Breast epithelium (tissue), 3 donors: Measurements from ENCODE around the gene RTKN2.

ENCODE experiments used
- CTCF ChIP-seq, 3 donors: fragments of 450-650 bp; IDR thresholded peaks; one replicate each; pipeline ENCODE4 v1.5.1; 2016 to 2017; ENCODE audit warnings: antibody characterized with exemption in 3 of 3, mild to moderate bottlenecking in 3 of 3, moderate library complexity in 3 of 3
- POLR2A ChIP-seq: fragments of 450-650 bp; IDR thresholded peaks from one replicate; pipeline ENCODE4 v1.6.1; 2016; ENCODE audit warnings: antibody characterized with exemption, mild to moderate bottlenecking, moderate library complexity
- POLR2AphosphoS5 ChIP-seq, 3 donors: sonication (generic); formaldehyde crosslinking; IDR thresholded peaks; one replicate each; pipeline ENCODE4 v1.6.1; 2017; ENCODE audit warnings: antibody characterized with exemption in 3 of 3

- TF ChIP-seq CTCF (IDR thresholded peaks at IDR 0.05) (no peak), POLR2A (no peak), POLR2AphosphoS5 (IDR thresholded peaks at IDR 0.05) (no peak)
Observed at GRCh38 chr10:62148155-62148554, 120.5 kb downstream of the RTKN2 start.
